ENCODE measurements around the gene FOXP4.

The FOXP4 gene

GRCh38 chr6:41575598-41575997 lies 29.4 kb downstream of the FOXP4 start:
- DNase-seq (ENCODE audit: low spot score): no peak
- TF ChIP-seq, protein P1, sequence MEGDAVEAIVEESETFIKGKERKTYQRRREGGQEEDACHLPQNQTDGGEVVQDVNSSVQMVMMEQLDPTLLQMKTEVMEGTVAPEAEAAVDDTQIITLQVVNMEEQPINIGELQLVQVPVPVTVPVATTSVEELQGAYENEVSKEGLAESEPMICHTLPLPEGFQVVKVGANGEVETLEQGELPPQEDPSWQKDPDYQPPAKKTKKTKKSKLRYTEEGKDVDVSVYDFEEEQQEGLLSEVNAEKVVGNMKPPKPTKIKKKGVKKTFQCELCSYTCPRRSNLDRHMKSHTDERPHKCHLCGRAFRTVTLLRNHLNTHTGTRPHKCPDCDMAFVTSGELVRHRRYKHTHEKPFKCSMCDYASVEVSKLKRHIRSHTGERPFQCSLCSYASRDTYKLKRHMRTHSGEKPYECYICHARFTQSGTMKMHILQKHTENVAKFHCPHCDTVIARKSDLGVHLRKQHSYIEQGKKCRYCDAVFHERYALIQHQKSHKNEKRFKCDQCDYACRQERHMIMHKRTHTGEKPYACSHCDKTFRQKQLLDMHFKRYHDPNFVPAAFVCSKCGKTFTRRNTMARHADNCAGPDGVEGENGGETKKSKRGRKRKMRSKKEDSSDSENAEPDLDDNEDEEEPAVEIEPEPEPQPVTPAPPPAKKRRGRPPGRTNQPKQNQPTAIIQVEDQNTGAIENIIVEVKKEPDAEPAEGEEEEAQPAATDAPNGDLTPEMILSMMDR (IDR thresholded peaks at IDR 0.05; ENCODE audit: extremely low read depth, missing control alignments): no peak

GRCh38 chr6:41576667-41577066 lies 30.5 kb downstream of the FOXP4 start:
- TF ChIP-seq, protein P1 (IDR thresholded peaks at IDR 0.05; ENCODE audit: extremely low read depth, missing control alignments): no peak
- no peak for DNase-seq (ENCODE audit: low spot score)

DNA sequence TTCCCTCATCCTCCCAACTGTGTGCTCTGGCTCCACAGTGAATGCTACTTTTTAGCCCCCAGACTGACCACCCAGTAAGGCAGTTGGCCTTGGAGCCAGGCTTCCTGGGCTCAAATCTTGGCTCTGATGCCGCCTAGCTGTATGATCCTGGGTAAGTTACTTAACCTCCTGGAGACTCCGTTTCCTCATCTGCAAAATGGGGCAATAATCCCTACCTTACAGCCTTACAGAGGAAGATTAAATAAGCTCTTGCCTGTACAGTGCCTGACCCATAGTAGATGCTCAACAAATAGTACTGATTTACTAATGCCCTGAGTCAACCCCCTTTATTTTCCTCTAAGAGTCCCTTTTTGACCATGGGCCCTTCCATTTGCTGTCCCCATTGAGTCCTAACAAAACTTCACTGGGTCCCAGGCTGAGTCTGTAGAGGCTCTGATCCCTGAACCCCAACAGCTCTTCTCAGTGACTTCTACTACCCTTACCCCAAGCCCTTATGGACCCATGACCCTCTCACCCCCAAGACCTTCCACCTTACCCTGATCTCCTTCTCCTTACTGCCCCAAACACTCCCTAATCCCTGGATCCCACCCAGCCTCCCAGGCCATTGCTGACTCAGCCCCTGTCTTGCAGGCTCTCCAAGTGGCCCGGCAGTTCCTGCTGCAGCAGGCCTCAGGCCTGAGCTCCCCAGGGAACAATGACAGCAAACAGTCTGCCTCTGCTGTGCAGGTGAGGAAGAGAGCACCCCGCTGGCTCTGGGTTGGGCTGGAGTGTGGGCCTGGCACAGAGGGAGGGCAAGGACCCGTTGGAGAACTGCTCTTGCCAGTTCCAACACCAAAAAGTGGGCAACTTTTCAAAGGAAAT lies 31.4 kb downstream of the FOXP4 start:
- no peak for DNase-seq (ENCODE audit: low spot score)
- TF ChIP-seq, protein P1 (IDR thresholded peaks at IDR 0.05; ENCODE audit: extremely low read depth, missing control alignments): no peak

DNA sequence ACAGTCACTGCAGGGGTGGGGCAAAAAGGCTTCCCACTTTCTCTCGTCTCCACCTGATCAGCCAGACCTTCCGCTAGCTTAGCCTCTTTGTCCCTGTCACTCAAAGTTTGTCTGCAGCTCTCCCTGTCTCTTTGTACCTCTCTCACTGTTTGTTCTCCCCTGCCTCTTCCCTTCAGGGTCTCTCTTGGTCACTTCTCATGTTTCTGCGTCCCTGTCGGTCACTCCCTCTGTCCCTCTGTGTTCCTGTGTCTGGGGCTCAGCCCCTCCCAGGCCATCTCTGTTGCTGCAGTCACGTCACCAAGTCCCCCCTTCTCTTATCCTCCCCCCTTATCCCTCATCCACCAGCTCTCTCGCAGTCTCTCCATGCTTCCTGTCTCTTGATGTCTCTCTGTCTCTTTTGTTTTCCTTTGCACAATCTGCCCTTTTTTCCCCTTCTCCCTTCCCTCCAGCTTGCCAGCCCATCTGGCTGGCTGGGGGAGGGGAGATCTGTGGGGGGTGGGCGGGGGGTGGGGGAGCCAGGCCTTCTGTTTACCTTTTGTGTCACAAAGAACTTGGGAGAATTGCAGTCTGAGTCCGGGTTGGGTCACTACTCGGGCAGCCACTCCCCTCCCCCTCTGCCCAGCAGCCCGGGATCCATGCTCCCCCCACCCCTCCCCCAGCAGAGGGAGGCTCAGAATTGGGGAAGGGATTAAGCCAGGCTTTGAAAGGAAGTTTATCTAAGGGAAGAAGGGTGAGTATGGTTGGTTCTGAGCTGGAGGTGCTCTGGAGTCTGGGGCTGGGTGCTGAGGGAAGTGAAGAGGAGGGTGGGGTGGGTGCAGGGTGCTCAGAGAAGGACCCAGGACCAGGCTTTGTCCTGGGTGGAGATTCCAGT lies 32.3 kb downstream of the FOXP4 start:
- TF ChIP-seq, protein P1 (IDR thresholded peaks at IDR 0.05; ENCODE audit: extremely low read depth, missing control alignments): no peak
- DNase-seq (ENCODE audit: low spot score): no peak

DNA sequence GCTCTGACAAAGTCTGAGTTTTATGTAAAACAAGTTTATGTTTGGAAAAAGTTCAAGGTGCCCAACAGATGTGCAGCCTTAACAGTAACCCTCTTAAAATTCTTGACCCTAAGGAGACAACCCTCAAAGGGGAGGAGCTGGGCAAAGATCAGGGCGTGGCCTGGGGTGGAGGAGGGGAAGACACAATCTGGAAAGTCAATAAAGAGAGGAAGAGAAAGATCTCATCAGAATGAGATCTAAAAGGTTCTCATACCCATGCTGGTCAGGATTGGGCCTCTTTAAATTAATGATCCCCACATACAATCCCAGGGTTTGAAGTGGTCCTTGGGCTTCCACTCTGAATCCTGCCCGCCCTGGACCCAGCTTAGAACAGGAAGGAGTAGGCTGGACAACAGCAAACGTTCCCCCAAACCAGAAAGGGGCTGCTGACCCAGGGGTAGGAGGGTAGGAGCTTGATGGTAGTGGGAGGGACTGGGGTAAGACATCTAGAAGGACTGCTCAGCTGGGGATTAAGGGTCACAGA lies 33.0 kb downstream of the FOXP4 start:
- TF ChIP-seq, protein P1 (IDR thresholded peaks at IDR 0.05; ENCODE audit: extremely low read depth, missing control alignments): no peak
- DNase-seq (ENCODE audit: low spot score): no peak

- TF ChIP-seq, protein P1 (IDR thresholded peaks at IDR 0.05; ENCODE audit: extremely low read depth, missing control alignments): no peak
Measured at GRCh38 chr6:41580690-41581089, 34.5 kb downstream of the FOXP4 start.

More at GRCh38 chr6:41580690-41581089, 34.5 kb downstream of the FOXP4 start:
- DNase-seq (ENCODE audit: low spot score): no peak

Data from GM20000 (cell line).